ENCODE data around the gene RNF115. TPM values are rescaled to one million over a fixed set of nuclear protein-coding genes. Genes with fewer than 3 reads are reported as not detected.

The RNF115 gene
- total RNA-seq, 2 donors from 2014 or later: 12.7 to 13.2 TPM

GRCh38 chr1:145695821-145696629, 127.9 kb downstream of the RNF115 start:
- ATAC-seq (peak; percentile 86), DNase-seq (peak; percentile 55 to 79 (median 67))
- no peak for TF ChIP-seq CTCF (IDR thresholded peaks at IDR 0.05)
- TF ChIP-seq POLR2A (IDR thresholded peaks at IDR 0.05): peak in 1 of 3 donors; percentile 27
- intact Hi-C loops (cut with DNase I): no loop called here
- WGBS, 2 donors: 29 to 42% methylated on average over 5 of the region's 5 CpGs
- Histone ChIP-seq H3K36me3 (replicated peaks in 1 of 2; ENCODE audit: insufficient read depth in 1 of 2, low read depth in 2 of 2) (no peaks in the 10 kb centered on the region), H3K4me1 (peaks cover 64% of the 10 kb centered on the region), H3K27ac (peak overlapping the region; percentile 36 to 75 (median 70)), H3K9me3 (no peaks in the 10 kb centered on the region), H3K4me3 (no peak overlapping the region), H3K27me3 (no peaks in the 10 kb centered on the region)

GRCh38 chr1:145692785-145693443, 131.0 kb downstream of the RNF115 start:
- WGBS, 2 donors: 82 to 86% methylated on average over 11 of the region's 11 CpGs
- Histone ChIP-seq H3K27ac (no peak overlapping the region), H3K27me3 (no peaks in the 10 kb centered on the region), H3K36me3 (replicated peaks in 1 of 2; ENCODE audit: insufficient read depth in 1 of 2, low read depth in 2 of 2) (no peaks in the 10 kb centered on the region), H3K4me1 (peaks cover 80% of the 10 kb centered on the region), H3K4me3 (no peak overlapping the region), H3K9me3 (no peaks in the 10 kb centered on the region)
- ATAC-seq (no peak), DNase-seq (no peak)
- intact Hi-C loops (cut with DNase I): no loop called here
- TF ChIP-seq POLR2A (IDR thresholded peaks at IDR 0.05) (no peak), CTCF (IDR thresholded peaks at IDR 0.05) (no peak)

- Histone ChIP-seq H3K9me3 (no peaks in the 10 kb centered on the region), H3K27me3 (no peaks in the 10 kb centered on the region), H3K36me3 (replicated peaks in 1 of 2; ENCODE audit: insufficient read depth in 1 of 2, low read depth in 2 of 2) (no peaks in the 10 kb centered on the region), H3K27ac (peak overlapping the region in 3 of 4 donors; percentile 12 to 15 (median 13)), H3K4me3 (no peak overlapping the region), H3K4me1 (peaks cover 63% of the 10 kb centered on the region)
- ATAC-seq (peak; percentile 39), DNase-seq (peak in 3 of 4 donors; percentile 21 to 25 (median 22))
- intact Hi-C loops (cut with DNase I): no loop called here
- 46 to 47% methylated on average over 5 of the region's 5 CpGs for WGBS, 2 donors
- TF ChIP-seq POLR2A (IDR thresholded peaks at IDR 0.05) (no peak), CTCF (IDR thresholded peaks at IDR 0.05) (no peak)
Measured at GRCh38 chr1:145690587-145691558, 133.0 kb downstream of the RNF115 start.

- WGBS, 2 donors: 86 to 88% methylated on average over 3 to 6 of the region's 6 CpGs
- Histone ChIP-seq H3K4me1 (peaks cover 54% of the 10 kb centered on the region), H3K27ac (peak overlapping the region in 1 of 4 donors; percentile 23), H3K9me3 (no peaks in the 10 kb centered on the region), H3K4me3 (no peak overlapping the region), H3K27me3 (no peaks in the 10 kb centered on the region), H3K36me3 (replicated peaks in 1 of 2; ENCODE audit: insufficient read depth in 1 of 2, low read depth in 2 of 2) (no peaks in the 10 kb centered on the region)
- intact Hi-C loops (cut with DNase I): no loop called here
- ATAC-seq: no peak
- no peak for TF ChIP-seq CTCF (IDR thresholded peaks at IDR 0.05)
- TF ChIP-seq POLR2A (IDR thresholded peaks at IDR 0.05): no peak
- peak in 2 of 4 donors; percentile 31 to 39 for DNase-seq
Measured at GRCh38 chr1:145689922-145690321, 134.0 kb downstream of the RNF115 start.

Measured in body of pancreas (tissue), 4 donors.